ENCODE data around the gene KLHDC8B.

KLHDC8B gene

DNA sequence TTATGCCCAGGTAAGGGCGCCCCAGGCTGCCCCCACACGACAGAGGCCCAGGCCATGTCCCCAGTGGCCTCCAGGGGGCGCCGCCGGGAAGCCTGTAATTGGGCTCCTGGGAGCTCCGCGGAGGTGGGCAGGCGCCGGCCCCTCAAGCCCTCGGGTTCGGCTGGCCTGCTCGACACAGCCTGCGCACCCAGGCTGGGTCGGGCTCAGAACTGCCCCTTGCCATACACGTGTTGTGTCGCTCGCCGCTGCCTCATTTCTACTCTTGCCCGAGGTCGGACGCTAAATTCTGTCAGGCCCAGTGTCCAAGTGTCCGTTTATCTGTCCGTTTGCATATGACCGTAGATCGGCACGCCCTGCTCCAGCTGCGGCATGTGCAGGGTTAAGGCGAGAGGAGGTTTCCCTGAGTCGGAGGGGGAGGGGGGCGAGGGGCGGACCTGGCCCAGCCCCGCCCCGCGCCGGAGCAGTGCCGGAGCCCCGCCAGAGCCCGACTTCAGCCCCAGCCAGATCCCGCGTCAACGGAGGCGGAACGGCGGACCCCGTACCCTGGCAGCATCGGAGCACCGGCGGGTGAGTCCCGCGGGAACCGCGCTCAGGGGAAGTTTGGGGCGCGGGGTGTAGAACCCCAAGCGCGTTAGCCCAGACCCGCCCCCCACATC is at the start of gene KLHDC8B:
Gene KLHDC8B (plus strand): TSS at position 480 of the 656 bp plus-strand sequence. CDS start 1,172 bp downstream, outside the sequence.
- peak; percentile 24 for DNase-seq

DNA sequence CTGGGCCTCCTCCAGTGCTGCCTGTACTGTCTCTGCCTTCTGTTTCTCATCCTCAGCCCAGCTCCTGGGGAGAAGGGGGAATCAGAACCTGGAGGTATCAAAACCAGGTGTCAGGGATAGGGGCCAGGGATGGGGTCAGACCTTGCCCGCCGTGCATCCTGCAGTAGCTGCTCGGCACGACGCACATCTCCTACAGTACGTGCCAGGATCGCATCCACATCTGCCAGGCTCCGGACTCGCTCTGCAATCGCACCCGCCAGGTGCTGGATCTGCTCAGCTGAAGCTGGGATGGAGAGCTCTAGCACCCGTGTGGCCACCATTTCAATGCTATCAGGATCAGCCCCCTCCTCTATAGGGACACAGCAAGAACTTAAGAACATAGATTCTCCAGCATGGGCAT is 49.4 kb upstream of the KLHDC8B start:
- no peak for DNase-seq

DNA sequence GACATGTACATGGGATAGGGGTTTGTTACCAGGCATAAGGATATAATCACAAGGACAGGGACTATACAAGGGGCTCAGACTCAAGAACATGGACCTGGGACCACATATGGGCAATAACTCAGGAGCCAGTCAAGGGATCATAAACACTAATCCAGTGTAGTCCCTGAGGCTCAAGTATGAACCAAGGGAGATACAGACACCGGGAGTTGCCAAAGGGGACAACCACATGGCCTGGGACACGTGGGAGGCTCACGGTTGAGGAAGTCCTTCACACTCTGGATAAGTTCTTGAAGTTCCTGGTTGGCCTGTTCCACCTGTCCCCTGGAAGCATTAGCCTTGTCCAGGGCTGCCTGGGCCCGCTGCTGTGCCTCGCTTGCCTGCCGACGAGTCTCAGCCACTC is 48.9 kb upstream of the KLHDC8B start:
- no peak for DNase-seq

DNA sequence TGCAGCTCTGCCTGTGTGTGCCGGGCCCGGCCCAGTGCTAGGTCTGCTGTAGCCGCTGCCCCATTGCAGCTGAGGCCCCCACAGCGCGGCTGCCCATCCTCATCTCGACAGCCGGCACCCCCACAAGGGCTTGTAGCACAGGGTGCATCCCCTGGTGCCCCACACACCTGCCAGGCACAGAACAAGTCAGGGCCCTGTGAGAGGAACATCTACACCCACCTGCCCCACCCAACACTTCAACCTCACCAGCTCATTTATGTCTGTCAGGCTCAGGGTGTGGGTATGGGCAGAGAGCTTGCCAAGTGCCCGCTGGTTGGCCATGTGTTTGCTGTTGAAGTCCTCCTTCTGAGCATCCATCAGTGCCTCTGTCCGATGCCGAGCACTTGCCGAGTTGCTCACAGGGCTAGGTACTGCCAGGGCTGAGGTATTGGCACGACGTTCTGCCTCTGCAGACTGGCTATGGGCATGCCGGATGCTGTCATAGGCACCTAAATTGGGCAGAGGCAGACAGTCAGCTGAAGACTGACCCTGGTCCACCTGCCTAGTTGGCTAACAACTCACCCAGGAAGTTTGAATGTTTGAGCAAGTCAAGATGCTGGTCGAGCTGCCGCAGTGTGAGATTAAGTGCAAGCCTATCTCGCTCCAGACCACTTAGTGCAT is 48.4 kb upstream of the KLHDC8B start:
- DNase-seq, result no peak

DNA sequence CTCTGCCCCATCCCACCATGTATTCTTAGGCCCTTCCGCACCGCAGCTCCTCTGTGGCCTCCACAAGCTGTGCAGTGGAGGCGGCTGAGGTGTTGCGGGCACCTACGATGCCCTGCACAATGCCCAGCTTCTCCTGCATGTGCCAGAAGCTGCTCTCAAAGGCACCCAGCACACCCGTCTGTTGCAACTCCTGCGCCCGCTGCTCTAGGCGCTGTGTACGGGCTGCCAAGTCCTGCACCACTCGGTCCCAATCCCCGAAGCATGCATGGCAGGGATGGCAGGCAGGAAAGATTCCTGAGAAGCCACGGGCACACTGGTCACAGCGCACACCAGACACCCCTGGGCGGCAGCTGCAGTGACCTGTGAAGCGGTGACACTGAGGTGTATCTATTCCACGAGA is 47.7 kb upstream of the KLHDC8B start:
- DNase-seq, result no peak

DNA sequence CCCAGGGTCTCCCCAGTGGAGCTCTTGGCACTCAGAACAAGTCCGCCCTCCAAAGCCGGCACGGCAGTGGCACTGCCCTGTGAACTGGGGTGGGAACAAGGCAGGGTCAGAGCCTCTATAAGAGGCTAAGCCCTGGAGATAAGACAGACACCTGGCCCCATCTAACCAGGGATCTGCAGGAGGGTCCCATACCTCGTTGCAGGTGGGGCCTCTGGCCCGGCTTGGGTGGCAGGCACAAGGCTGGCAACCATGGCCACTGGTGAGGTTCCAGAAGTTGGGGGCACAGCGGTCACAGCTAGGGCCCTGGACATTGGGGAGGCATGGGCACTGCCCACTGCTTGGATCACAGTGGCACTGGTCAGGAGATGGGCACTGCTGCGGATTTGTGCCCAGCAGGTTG is 47.2 kb upstream of the KLHDC8B start:
- DNase-seq, result no peak

DNA sequence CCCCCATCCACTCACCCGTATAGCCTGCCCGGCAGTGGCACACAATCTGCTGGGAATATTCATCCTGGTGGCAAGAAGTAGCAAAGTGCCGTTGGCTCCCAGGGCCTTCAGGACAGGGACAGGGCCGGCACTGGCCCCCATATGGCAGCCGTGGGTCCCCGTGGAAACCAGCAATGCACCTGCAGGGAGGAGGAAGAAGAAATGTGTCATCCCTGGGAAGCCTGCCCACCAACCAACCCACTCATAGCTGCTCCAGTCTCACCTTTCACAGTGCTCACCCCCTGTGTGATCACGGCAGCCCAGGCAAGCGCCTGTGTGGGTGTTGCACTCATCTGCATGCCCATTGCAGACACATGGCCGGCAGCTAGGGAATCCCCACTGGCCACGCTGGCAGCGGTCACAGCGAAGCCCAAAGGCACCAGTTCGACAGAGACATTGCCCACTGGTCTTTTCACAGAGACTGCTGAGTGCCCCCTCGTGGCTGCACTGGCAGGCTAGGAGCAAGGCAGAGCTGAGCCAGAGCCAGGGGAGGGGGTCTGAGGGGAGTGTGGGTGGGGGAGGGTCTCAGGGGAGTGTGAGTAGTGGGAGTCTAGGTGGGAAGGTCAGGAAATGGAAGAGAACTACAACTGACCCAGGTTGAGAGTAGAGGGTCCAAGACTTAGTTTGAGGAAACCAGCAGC is 46.3 kb upstream of the KLHDC8B start:
- no peak for DNase-seq

DNA sequence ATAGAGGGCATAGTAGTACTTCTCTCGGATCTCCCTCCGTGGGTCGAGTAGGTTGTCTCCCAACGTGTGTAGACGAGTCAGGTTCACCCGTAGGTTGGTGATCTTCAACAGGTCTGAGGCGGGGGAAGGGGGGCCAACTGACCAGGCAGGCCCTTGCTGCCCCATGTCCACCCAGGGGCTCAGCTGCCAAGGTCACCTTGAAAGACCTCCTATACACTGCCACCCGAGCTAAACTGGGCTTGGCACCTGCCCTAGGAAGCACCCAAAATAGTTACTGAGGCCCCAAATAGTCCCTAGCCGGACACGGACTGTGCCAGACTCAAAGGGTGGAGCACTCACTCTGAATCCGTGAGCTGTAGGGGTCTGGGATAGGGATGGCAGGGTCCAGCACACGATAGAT is 40.4 kb upstream of the KLHDC8B start:
- DNase-seq, result no peak

DNA sequence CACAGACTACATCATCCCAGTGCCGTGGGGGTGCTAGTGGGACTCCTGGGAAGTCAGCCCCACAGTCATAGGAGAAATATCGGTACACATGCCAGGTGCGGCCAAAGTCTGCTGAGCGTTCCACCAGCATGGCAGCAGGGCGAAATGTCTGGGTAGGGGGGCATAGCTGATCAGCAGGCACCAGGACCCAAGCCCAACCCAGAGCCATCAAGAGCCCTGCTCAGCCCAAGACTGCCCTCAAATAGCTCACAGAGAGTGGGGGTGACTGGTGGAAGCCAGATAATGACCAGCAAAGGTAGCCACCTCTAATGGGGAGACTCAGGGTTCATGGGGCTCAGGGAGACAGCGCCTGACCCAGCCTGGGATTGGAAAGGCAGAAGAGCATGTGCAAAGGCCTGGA is 39.8 kb upstream of the KLHDC8B start:
- no peak for DNase-seq

DNA sequence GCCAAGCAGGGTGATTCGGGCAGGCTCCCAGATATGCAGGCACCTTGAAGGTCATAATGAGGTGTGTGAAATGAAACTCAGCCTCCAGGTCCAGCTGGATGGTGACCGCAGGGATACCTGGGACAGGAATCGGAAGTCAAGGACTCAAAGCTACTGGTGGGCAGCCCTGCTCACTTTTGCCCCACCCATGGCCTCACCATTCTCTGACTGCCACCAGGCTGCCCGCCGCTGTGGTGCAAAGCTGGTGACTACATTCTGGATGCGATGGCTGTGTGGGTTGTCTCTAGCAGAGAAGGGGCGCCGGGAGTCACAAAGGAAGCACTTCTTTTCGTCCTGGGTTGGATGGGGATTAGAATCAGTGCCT is 39.3 kb upstream of the KLHDC8B start:
- no peak for DNase-seq

DNA sequence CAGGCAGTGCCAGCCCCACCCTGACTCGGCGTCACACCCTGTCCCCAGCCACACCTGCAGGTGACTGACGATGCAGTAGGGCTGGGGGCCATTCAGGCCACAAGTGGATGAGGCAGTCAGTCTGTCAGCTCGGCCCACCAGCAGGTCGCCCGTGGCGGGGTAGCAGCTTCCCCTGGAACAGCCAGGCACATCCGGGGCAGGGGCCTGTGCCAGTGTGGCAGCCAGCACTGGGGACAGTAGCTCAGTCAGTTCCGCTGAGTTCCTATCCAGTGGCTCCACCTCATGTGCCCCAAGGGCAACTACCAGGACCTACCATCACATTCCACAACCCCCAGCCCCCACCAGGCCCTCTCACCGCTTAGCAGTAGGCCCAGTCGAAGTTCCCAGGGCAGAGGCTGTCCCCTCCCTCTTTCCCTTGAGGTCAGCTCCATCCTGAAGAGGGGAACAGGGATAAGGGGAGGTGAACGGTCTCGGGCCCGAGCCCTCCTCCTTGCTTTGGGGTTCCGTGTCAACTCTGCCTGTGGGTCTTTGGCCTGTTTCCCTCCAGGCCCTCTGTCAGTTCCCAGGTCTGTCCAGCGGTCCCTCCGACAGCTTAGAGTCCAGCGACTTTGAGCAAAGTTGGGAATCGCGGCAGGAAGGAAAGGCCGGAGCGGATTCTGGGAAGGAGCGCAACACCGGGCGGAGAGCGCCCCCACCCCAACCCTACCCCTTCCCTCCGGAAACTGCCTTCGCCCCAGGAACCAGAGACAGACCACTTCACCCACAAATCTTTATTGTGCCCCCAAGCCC is 38.8 kb upstream of the KLHDC8B start, which contains the start of gene LAMB2:
Gene LAMB2 (minus strand): TSS at position 614 of the 789 bp plus-strand sequence. CDS start 183 bp downstream, at position 431.
- no peak for DNase-seq

DNA sequence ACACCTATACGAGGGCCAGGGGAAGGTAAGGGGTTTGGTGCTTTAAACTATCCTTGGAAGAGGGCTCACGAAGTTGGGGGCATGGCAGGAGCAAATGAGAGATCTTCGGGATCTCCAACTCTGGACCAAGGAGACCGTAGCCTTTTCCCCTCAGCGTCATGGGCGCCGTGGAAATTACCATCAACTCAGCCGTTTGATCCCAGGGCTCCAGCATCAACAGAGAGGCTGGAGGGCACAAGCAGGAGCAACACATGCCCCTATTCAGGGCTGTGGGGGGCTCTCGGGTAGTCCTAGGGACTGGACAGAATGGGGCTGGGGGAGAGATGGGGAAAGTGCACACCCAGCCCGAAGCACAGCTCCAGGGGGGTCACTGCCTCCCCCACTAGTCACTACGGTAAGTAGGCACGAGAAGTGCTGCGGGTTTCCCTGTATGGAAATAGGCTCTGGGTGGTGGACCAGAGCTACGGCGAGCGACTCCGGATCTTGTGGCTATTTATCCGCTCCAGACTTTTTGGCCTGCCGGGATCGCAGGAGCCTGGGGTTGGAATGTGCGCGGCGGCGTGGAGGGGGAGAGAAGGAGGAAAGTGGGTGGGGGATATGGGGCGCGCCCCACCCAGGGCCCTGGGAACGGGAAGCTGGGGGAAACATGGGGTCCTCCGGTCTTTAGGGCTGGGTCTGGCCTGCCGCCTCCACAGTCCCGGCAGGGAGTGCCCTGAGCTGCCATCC is 38.0 kb upstream of the KLHDC8B start:
- DNase-seq, result peak; percentile 1

DNA sequence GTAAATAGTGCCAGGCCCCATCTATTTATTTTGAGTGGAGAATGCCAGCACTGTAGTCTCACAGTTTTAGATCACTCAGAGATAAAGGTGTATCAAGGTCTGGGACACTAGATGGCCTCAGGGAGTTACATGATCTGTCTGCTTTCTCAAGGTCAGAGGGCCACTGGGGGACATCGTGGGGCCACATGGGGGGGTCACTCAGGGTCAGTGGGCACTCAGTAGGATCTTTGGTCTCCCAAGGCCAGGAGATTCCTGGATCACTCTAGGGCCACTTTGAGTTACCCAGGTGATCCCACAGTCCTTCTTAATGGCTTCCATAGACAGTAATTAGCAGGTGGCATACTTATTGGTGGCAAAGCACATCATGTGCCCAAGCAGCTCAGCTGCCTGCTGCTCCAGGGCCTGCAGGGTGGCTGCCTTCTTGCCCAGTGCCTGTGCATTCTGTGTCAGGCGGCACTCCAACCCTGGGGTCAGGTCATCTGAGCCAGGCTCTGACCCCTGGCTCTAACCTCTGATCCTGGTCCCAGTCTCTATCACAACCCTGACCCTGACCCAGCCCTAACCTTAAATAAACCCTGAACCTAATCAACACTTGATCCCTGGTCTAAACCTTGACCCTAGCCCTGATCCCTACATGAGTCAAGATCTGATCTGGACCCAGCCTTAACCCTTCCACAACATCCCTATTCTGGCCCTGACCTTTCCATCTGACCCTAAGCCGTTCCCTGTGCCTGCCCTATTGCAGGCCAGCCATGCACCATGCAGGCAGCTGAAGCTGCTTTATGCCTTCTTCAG is 36.7 kb upstream of the KLHDC8B start:
- DNase-seq, result no peak

DNA sequence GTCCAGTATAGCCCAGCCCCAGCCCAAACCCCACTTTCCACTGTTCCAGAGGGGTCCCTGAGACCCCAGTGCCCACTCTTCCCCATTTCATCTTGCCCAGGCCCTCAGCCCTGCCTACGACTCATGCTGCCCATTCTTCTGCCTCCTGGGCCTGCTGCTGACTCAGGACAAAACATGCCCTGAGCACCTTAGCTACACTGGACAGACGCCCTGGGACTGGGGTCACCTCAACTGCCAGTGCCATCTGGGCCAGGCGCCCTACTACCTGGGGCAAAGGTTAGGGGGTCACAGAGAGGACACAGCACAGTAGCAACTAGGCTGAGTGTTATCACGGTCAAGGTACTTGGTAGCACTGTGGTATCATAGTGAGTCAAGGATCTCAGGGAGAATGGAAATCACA is 35.9 kb upstream of the KLHDC8B start:
- no peak for DNase-seq

DNA sequence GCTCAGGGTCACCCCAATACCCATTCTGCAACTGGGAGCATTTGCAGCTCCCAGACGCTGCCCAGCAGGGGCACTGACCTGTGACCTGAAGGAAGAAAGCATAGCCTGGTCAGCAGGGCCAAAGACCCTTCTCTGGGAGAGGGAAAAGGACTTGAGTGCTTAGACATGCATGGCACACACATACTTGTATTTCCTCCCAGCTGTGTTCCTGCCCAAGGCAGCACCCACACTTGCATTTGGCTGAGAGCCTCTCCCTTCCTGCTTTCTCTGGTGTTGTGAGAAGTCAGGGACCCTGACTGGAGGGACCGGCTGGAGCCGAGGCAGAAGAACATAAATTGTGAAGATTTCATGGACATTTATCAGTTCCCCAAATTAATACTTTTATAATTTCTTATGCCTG is 31.3 kb upstream of the KLHDC8B start:
- DNase-seq, result no peak

DNA sequence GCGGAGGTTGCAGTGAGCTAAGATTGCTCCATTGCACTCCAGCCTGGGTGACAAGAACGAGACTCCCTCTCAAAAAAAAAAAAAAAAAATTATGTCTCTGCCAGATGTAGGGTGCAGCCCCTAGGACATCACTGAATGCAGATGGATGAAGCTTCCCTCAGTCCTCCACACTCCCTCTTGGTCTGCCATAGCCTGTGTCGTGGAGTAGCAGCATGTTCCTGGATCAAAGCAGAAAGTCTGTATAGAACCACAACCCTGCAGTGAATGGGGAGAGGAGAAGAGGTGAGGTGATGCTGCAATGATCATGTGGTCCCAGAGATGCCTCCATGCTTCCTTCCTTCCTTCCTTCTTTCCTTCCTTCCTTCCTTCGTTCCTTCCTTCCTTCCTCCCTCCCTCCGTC is 23.2 kb upstream of the KLHDC8B start:
- no peak for DNase-seq

DNA sequence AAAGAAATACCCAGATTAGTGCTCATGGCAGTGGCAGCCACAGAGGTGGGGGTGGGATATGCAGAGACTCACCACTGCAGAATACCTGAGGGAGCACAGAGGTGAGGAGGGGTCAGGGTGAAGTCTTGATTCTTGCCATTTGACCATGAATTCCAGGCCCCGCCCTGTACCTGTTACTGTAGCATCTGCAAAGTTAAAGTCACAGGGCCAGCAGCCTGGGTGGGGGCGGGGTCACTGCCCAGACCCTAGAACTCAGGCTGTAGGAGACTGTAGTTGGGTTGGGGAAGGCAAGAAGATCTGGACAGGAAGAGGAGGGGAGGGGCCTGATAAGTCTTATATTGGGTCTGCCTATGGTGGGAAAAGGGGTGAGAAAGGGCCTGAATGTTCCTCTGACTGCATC is 19.8 kb upstream of the KLHDC8B start:
- DNase-seq, result no peak

DNA sequence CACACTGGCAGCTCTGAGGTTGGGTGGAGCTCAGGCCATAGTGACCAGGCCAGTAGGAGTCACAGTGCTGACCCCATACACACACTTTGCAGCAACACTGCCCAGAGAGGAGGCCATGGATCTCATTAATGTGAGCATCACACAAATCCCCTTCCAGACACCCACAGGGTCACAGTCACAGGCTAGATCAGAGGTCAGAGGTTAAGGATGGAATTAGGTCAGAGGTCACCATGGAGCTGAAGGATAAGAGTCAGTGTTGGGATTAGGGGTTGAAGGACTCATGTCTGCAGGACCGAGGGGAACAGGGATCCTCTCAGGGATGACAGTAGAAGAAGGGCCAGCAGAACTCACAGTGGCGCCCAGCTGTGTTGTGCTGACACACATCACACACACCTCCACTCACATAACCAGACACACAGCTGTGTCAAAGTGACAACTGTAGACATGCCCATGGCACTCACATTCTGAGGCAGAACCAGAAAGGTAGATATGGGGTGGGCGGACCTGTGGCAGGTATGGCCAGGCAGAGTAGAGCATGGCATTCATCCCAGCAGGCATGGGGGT is 18.0 kb upstream of the KLHDC8B start:
- no peak for DNase-seq

DNA sequence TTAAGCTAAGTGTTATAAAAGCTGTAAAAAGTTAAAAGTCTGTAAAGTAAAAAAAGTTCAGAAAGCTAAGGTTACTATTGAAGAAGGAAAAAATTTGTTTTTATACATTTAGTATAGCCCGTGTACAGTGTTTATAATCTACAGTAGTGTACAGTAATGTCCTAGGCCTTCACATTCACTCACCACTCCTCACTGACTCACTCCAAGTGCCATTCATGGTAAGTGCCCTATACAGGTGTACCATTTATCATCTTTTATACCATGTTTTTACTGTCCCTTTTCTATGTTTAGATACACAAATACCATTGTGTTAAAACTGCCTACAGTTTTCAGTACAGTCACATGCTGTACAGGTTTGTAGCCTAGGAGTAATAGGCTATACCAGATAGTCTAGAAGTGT is 14.1 kb upstream of the KLHDC8B start:
- no peak for DNase-seq

DNA sequence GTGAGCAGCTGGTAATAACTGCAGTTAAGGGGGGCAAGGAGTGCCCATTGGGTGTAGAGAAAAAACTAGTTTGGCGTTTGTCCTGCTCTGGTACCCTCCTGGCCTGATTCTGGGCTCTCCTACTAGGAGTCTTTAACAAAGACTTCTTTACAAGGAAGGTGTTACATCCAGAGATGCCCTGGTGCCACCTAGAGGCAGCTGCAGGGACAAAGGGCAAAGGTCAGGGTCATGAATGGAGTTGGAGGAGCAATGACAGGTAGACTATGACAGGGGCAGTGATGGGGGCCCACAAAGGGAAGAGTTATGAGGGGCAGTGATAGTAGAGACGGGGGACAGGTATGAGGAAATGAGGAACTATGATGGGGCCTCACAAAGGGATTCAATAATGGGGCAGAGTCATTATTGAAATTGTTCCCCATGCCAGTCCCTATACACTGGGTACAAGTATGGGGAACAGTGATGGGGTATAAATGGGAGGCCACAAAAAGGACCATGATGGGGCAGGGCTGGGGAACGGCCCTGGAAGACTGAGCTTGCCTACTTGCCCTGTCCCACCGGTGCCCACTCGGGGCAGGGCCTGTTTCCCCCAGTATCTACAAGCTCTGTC is 13.2 kb upstream of the KLHDC8B start:
- peak; percentile 10 for DNase-seq

DNA sequence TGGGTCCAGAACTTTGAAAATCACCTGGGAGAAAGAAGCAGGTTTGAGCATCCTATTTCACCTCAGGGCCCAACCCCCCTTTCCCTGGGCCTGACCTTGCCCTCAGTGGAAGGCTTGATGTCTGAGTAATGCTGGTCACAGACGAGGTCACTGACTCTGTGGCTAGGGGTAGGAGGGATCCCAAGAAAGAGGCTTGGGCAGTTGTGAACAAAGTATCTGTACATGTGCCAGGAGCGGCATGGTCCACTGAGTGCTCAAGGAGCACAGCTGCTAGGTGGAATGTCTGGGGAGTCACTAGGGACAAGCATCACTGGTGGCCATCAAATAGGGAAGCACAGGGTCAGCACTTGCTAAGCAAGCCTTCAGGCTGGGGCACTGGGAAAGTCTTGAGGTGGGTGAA is 12.6 kb upstream of the KLHDC8B start:
- no peak for DNase-seq
